Keratinocyte (primary cell): ENCODE data around the gene KLLN. TPM values are rescaled to one million over a fixed set of nuclear protein-coding genes. Genes with fewer than 3 reads are reported as not detected.
"Not testable (repeated sequence)": the region's sequence is repeated elsewhere in the genome, so short reads cannot be mapped to it uniquely, and the experiment has no call there.

Source experiments
- DNase-seq: peaks from one replicate; pipeline ENCODE4 v3.0.0-alpha.2; 2011; ENCODE audit warnings: low read depth, missing footprints, low spot score
- FAIRE-seq: peaks from 2 replicates; lab custom pipeline; 2011; peaks lifted over from hg19 to GRCh38; lab: Jason Lieb, UNC
- H2AFZ ChIP-seq: 2 replicates; pipeline ENCODE4 v1.6.0; 2012; ENCODE audit warnings: low read length, control low read depth, inconsistent platforms; ENCODE audit not compliant: control insufficient read depth
- H3K27ac ChIP-seq: 2 replicates; pipeline ENCODE4 v1.5.1; 2011; ENCODE audit warnings: low read length; ENCODE audit not compliant: control insufficient read depth, insufficient read depth
- H3K27me3 ChIP-seq: 3 replicates; pipeline ENCODE4 v1.6.0; 2011; ENCODE audit warnings: low read length; ENCODE audit not compliant: control insufficient read depth, insufficient read depth; ENCODE audit errors: extremely low read depth
- H3K36me3 ChIP-seq, 2 experiments: 2 replicates in 1 of 2; 3 replicates in 1 of 2; pipeline ENCODE4 v1.5.1; 2011; ENCODE audit warnings: low read length in 2 of 2, mild to moderate bottlenecking in 1 of 2; ENCODE audit not compliant: control insufficient read depth in 2 of 2, insufficient read depth in 2 of 2; ENCODE audit errors: extremely low read depth in 1 of 2
- H3K4me1 ChIP-seq: 3 replicates; pipeline ENCODE4 v1.5.1; 2011; ENCODE audit warnings: low read length; ENCODE audit not compliant: control insufficient read depth, insufficient read depth; ENCODE audit errors: extremely low read depth
- H3K4me2 ChIP-seq: 3 replicates; pipeline ENCODE4 v1.6.0; 2011; ENCODE audit warnings: low read depth, low read length; ENCODE audit not compliant: control insufficient read depth, insufficient read depth; ENCODE audit errors: extremely low read depth
- H3K4me3 ChIP-seq, 3 experiments: fragments of 200-600 bp in 1 of 3; sonication (generic) in 1 of 3; 2 replicates in 2 of 3; 3 replicates in 1 of 3; pipeline ENCODE4 v1.5.1; 2011 to 2016; ENCODE audit warnings: low read length in 3 of 3, mild to moderate bottlenecking in 3 of 3, control low read depth in 2 of 3, inconsistent platforms in 1 of 3, low read depth in 1 of 3, mixed read lengths in 1 of 3, mixed run types in 1 of 3, moderate library complexity in 1 of 3; ENCODE audit not compliant: control insufficient read depth in 2 of 3, insufficient read depth in 2 of 3; ENCODE audit errors: extremely low read depth in 1 of 3
- H3K79me2 ChIP-seq: 2 replicates; pipeline ENCODE4 v1.6.0; 2012; ENCODE audit warnings: low read length; ENCODE audit not compliant: control insufficient read depth, insufficient read depth
- H3K9ac ChIP-seq: 3 replicates; pipeline ENCODE4 v1.6.0; 2011; ENCODE audit warnings: low read length; ENCODE audit not compliant: control insufficient read depth, insufficient read depth; ENCODE audit errors: extremely low read depth
- H3K9me1 ChIP-seq: 3 replicates; pipeline ENCODE4 v1.6.0; 2011; ENCODE audit warnings: low read length; ENCODE audit not compliant: control insufficient read depth, insufficient read depth; ENCODE audit errors: extremely low read depth
- H3K9me3 ChIP-seq: 2 replicates; pipeline ENCODE4 v1.5.1; 2012; ENCODE audit warnings: low read depth, low read length; ENCODE audit not compliant: control insufficient read depth
- H4K20me1 ChIP-seq: 3 replicates; pipeline ENCODE4 v1.6.0; 2011; ENCODE audit warnings: low read length; ENCODE audit not compliant: control insufficient read depth, insufficient read depth; ENCODE audit errors: extremely low read depth
- CTCF ChIP-seq, 3 experiments: IDR thresholded peaks in 1 of 3; conservative IDR thresholded peaks in 1 of 3; optimal IDR thresholded peaks in 1 of 3; 2 replicates in 2 of 3; 3 replicates in 1 of 3; pipeline versions ENCODE3 to v1.5.1; 2011; ENCODE audit warnings: low read length in 3 of 3, mild to moderate bottlenecking in 3 of 3, moderate library complexity in 2 of 3, control low read depth in 1 of 3, inconsistent platforms in 1 of 3; ENCODE audit not compliant: insufficient read depth in 2 of 3; ENCODE audit errors: extremely low read depth in 1 of 3
- EZH2 ChIP-seq: IDR thresholded peaks from one replicate; pipeline ENCODE4 v1.6.1; 2012; ENCODE audit warnings: inconsistent platforms, mild to moderate bottlenecking, low read length, moderate library complexity
- dilution Hi-C: fragments of 300-500 bp; cut with MboI; formaldehyde crosslinking; loops from one replicate; pipeline ENCODE4 v1.7.0; 2020; ENCODE audit warnings: low sequenced_read_pairs; ENCODE audit not compliant: extremely low pct_ligation_motif_present
- polyA plus RNA-seq, 5 experiments: library from polyadenylated mRNA; depleted of rRNA in 3 of 5; stranded (reverse) in 3 of 5; stranded (forward) in 1 of 5; unstranded in 1 of 5; fragments of >200 nt; gene quantifications; 1 replicate in 1 of 5; 2 replicates in 3 of 5; 3 replicates in 1 of 5; pipeline versions ENCODE4 v1.2.1 to v1.2.3, GENCODE V29; 2011 to 2012; ENCODE audit warnings: missing spikeins in 2 of 5, low read depth in 1 of 5, low replicate concordance in 1 of 5

KLLN gene
- polyA plus RNA-seq, 1 donor (not counting 4 experiments of a cell fraction or from before 2014, with no cell fraction given): 0.16 TPM

GRCh38 chr10:87864496-87865059 is 1.2 kb upstream of the KLLN start:
- no peak overlapping the region for H2AFZ ChIP-seq

GRCh38 chr10:87863951-87864495 is 690 bp upstream of the KLLN start:
- H3K9me3 ChIP-seq, H4K20me1 ChIP-seq, dilution Hi-C loops, H3K27me3 ChIP-seq, DNase-seq, H3K36me3 ChIP-seq, H2AFZ ChIP-seq, H3K9me1 ChIP-seq, FAIRE-seq: not testable (repeated sequence)
- Histone ChIP-seq H3K4me1 (peaks cover 22% of the 10 kb centered on the region), H3K79me2 (peaks cover 50% of the 10 kb centered on the region), H3K9ac (peak overlapping the region; percentile 86), H3K27ac (peak overlapping the region; percentile 88), H3K4me2 (peak overlapping the region; percentile 79), H3K4me3 (peak overlapping the region; percentile 69 to 80 (median 78))

More at GRCh38 chr10:87864496-87865059, 1.2 kb upstream of the KLLN start:
- Histone ChIP-seq H3K9me1 (no peaks in the 10 kb centered on the region), H3K4me2 (peak overlapping the region; percentile 79), H3K27me3 (no peaks in the 10 kb centered on the region), H3K9ac (peak overlapping the region; percentile 86), H3K79me2 (peaks cover 55% of the 10 kb centered on the region), H3K36me3 (no peaks in the 10 kb centered on the region), H3K27ac (peak overlapping the region; percentile 76), H4K20me1 (peaks cover 6% of the 10 kb centered on the region), H3K4me1 (peaks cover 22% of the 10 kb centered on the region), H3K9me3 (no peaks in the 10 kb centered on the region), H3K4me3 (peak overlapping the region; percentile 69 to 80 (median 78))
- DNase-seq (no peak), FAIRE-seq (no peak)
- TF ChIP-seq CTCF (optimal IDR thresholded peaks at IDR 0.05 in 1 of 3, IDR thresholded peaks at IDR 0.05 in 1 of 3, conservative IDR thresholded peaks at IDR 0.05 in 1 of 3; ENCODE audit: extremely low read depth in 1 of 3, insufficient read depth in 2 of 3, low read length in 3 of 3) (no peak), EZH2 (no peak)
- dilution Hi-C loops: no loop called here
